HCT116 (cell line): ENCODE data around the gene NEO1. TPM values are rescaled to one million over a fixed set of nuclear protein-coding genes. Genes with fewer than 3 reads are reported as not detected.

ENCODE experiments used
- ATAC-seq: fragments of 200-7000 bp; cut with Tn5 transposase; 2 replicates; pipeline ENCODE4 v1.9.1; 2020; ENCODE audit warnings: mild to moderate bottlenecking, moderate library complexity
- BruUV-seq: library from RNA; stranded (reverse); fragments of 400-500 nt; replicated peaks from 2 replicates; lab custom pipeline; 2021; lab: Mats Ljungman, UMichigan
- CTCF ChIA-PET: fragments of 300-600 bp; sonication (Branson Sonifier 250); formaldehyde crosslinking; loops from one replicate; lab custom pipeline; 2021; ENCODE audit warnings: antibody characterized with exemption; lab: Charles Lee
- POLR2A ChIA-PET: fragments of 300-600, 350-600 bp; sonication (Branson Sonifier 250); formaldehyde crosslinking; loops from one replicate; lab custom pipeline; 2021; ENCODE audit warnings: antibody characterized with exemption; lab: Charles Lee
- RAD21 ChIA-PET, 2 experiments: fragments of 300-600 bp; sonication (Branson Sonifier 250); formaldehyde crosslinking; loops; one replicate each; lab custom pipeline; 2023; ENCODE audit warnings: low total read pairs in 2 of 2; ENCODE audit not compliant: uncharacterized antibody in 2 of 2, unreplicated experiment in 2 of 2, low non-redundant PET in 1 of 2; lab: Charles Lee
- DNase-seq: peaks from one replicate; pipeline ENCODE4 v3.0.0-alpha.2; 2010; ENCODE audit warnings: low read depth, low spot score
- H2AFZ ChIP-seq: fragments of 200-600 bp; shearing (Covaris generic), sonication (generic); 2 replicates; pipeline ENCODE4 v1.6.1; 2017; ENCODE audit warnings: low read depth, mixed run types, mixed read lengths, antibody characterized with exemption, low read length; ENCODE audit not compliant: poor library complexity, severe bottlenecking
- H3K27ac ChIP-seq: 2 replicates; pipeline ENCODE4 v1.5.1; 2012; ENCODE audit warnings: low read depth, low read length
- H3K27me3 ChIP-seq: fragments of 200-600 bp; sonication (generic); 2 replicates; pipeline ENCODE4 v1.6.1; 2016; ENCODE audit warnings: mixed run types, low read length, mixed read lengths; ENCODE audit not compliant: insufficient read depth
- H3K36me3 ChIP-seq, 2 experiments: fragments of 200-500 bp in 1 of 2; fragments of 200-600 bp in 1 of 2; sonication (Bioruptor generic) in 1 of 2; sonication (generic) in 1 of 2; 2 replicates each; pipeline versions ENCODE4 v1.5.1 to v1.6.1; 2014 to 2016; ENCODE audit warnings: low read length in 2 of 2, inconsistent platforms in 1 of 2, mixed read lengths in 1 of 2, mixed run types in 1 of 2; ENCODE audit not compliant: insufficient read depth in 2 of 2, control insufficient read depth in 1 of 2
- H3K4me1 ChIP-seq, 2 experiments: fragments of 200-600 bp in 1 of 2; sonication (generic) in 1 of 2; 2 replicates each; pipeline versions ENCODE4 v1.5.1 to v1.6.1; 2012 to 2017; ENCODE audit warnings: low read length in 2 of 2, inconsistent platforms in 1 of 2, mild to moderate bottlenecking in 1 of 2, mixed read lengths in 1 of 2, mixed run types in 1 of 2, moderate library complexity in 1 of 2; ENCODE audit not compliant: insufficient read depth in 2 of 2, control insufficient read depth in 1 of 2
- H3K4me2 ChIP-seq: fragments of 200-600 bp; sonication (generic); 2 replicates; pipeline ENCODE4 v1.6.1; 2017; ENCODE audit warnings: mixed run types, low read length, mixed read lengths
- H3K4me3 ChIP-seq, 2 experiments: fragments of 200-600 bp in 1 of 2; sonication (generic) in 1 of 2; replicated peaks in 1 of 2; 2 replicates each; pipeline ENCODE4 v1.5.1; 2011 to 2016; ENCODE audit warnings: low read length in 2 of 2, control low read depth in 1 of 2, low read depth in 1 of 2, mild to moderate bottlenecking in 1 of 2, mixed read lengths in 1 of 2, mixed run types in 1 of 2
- H3K79me2 ChIP-seq: fragments of 200-600 bp; sonication (generic); 2 replicates; pipeline ENCODE4 v1.6.1; 2017; ENCODE audit warnings: mild to moderate bottlenecking, mixed run types, low read length, moderate library complexity, mixed read lengths; ENCODE audit not compliant: insufficient read depth
- H3K9ac ChIP-seq: fragments of 200-600 bp; sonication (generic); 2 replicates; pipeline ENCODE4 v1.6.1; 2016; ENCODE audit warnings: low read length, mixed read lengths
- H3K9me2 ChIP-seq: fragments of 200-600 bp; sonication (generic), shearing (Covaris generic); 2 replicates; pipeline ENCODE4 v1.6.1; 2017; ENCODE audit warnings: mixed run types, mild to moderate bottlenecking, moderate library complexity; ENCODE audit not compliant: insufficient read depth
- H3K9me3 ChIP-seq, 2 experiments: fragments of 200-500 bp in 1 of 2; fragments of 200-600 bp in 1 of 2; sonication (Bioruptor generic) in 1 of 2; sonication (generic) in 1 of 2; 2 replicates each; pipeline ENCODE4 v1.6.1; 2014 to 2017; ENCODE audit warnings: low read length in 2 of 2, mixed read lengths in 2 of 2, inconsistent platforms in 1 of 2, low read depth in 1 of 2, mild to moderate bottlenecking in 1 of 2, mixed run types in 1 of 2, moderate library complexity in 1 of 2; ENCODE audit not compliant: control insufficient read depth in 1 of 2, insufficient read depth in 1 of 2
- H4K20me1 ChIP-seq: fragments of 200-600 bp; sonication (generic), shearing (Covaris generic); 2 replicates; pipeline ENCODE4 v1.6.1; 2017; ENCODE audit warnings: mixed run types, mild to moderate bottlenecking, moderate library complexity; ENCODE audit not compliant: insufficient read depth
- CBX3 ChIP-seq: IDR thresholded peaks from 2 replicates; pipeline ENCODE4 v1.6.1; 2012; ENCODE audit warnings: low read depth
- CEBPB ChIP-seq: IDR thresholded peaks from 2 replicates; pipeline ENCODE4 v1.6.1; 2012; ENCODE audit warnings: low read depth
- EGR1 ChIP-seq: IDR thresholded peaks from 2 replicates; pipeline ENCODE4 v1.6.1; 2012; ENCODE audit warnings: low read depth
- EZH2 ChIP-seq: fragments of 200-600 bp; sonication (generic); IDR thresholded peaks from 2 replicates; pipeline ENCODE4 v1.6.1; 2017; ENCODE audit warnings: antibody characterized with exemption, mixed run types
- EZH2phosphoT487 ChIP-seq: fragments of 200-600 bp; IDR thresholded peaks from 2 replicates; pipeline ENCODE4 v1.6.1; 2018; ENCODE audit warnings: antibody characterized with exemption, borderline replicate concordance
- FOSL1 ChIP-seq: IDR thresholded peaks from 2 replicates; pipeline ENCODE4 v1.6.1; 2012; ENCODE audit warnings: low read depth
- JUND ChIP-seq: IDR thresholded peaks from 2 replicates; pipeline ENCODE4 v1.6.1; 2012
- POLR2AphosphoS5 ChIP-seq: IDR thresholded peaks from 2 replicates; pipeline ENCODE4 v1.6.1; 2011; ENCODE audit warnings: mild to moderate bottlenecking, low read depth, low read length, moderate library complexity
- RAD21 ChIP-seq: IDR thresholded peaks from 2 replicates; pipeline ENCODE4 v1.6.1; 2012; ENCODE audit warnings: low read depth, mild to moderate bottlenecking
- SIN3A ChIP-seq: IDR thresholded peaks from 2 replicates; pipeline ENCODE4 v1.6.1; 2012; ENCODE audit warnings: low read depth
- SP1 ChIP-seq: IDR thresholded peaks from 2 replicates; pipeline ENCODE4 v1.6.1; 2012; ENCODE audit warnings: low read depth
- SRF ChIP-seq: IDR thresholded peaks from 2 replicates; pipeline ENCODE4 v1.6.1; 2012; ENCODE audit warnings: low read depth
- TCF7L2 ChIP-seq: IDR thresholded peaks from 2 replicates; pipeline ENCODE4 v1.7.0; 2011; ENCODE audit warnings: borderline replicate concordance, inconsistent platforms; ENCODE audit not compliant: insufficient read depth, insufficient read length; ENCODE audit errors: extremely low read depth
- ZNF274 ChIP-seq: fragments of 200-500 bp; sonication (Bioruptor generic); IDR thresholded peaks from 2 replicates; pipeline ENCODE4 v1.6.1; 2014; ENCODE audit warnings: mild to moderate bottlenecking, low read depth, low read length, inconsistent platforms
- intact Hi-C: fragments of 100-400 bp; cut with micrococcal nuclease; formaldehyde crosslinking; loops from 2 replicates; pipeline ENCODE4 v1.10.0; 2022
- total RNA-seq: library from RNA; stranded (reverse); gene quantifications from one replicate; pipeline ENCODE4 v1.2.1, GENCODE V29; 2021; ENCODE audit not compliant: unreplicated experiment
- TF ChIP-seq, protein P1 (sequence below): IDR thresholded peaks from 2 replicates; pipeline ENCODE4 v1.6.1; 2011; ENCODE audit warnings: mild to moderate bottlenecking, low read length, moderate library complexity; ENCODE audit not compliant: insufficient replicate concordance; ENCODE audit errors: extremely low read depth

NEO1 gene
- total RNA-seq, 1 experiment from 2014 or later: 30.0 TPM

GRCh38 chr15:73291441-73291840 is 239.2 kb downstream of the NEO1 start:
- Histone ChIP-seq H3K27me3 (no peaks in the 10 kb centered on the region), H3K79me2 (no peaks in the 10 kb centered on the region), H3K4me2 (no peak overlapping the region), H3K4me1 (no peaks in the 10 kb centered on the region), H3K27ac (no peak overlapping the region), H3K9me2 (no peaks in the 10 kb centered on the region), H3K4me3 (no peak overlapping the region), H3K9ac (no peak overlapping the region), H2AFZ (no peak overlapping the region), H3K36me3 (peaks cover 0 to 3% of the 10 kb centered on the region in 2 experiments; a peak in 2 of 4 replicates), H3K9me3 (no peaks in the 10 kb centered on the region), H4K20me1 (no peaks in the 10 kb centered on the region)
- intact Hi-C loops: no loop called here
- POLR2A ChIA-PET: no interaction called here
- RAD21 ChIA-PET: no interaction called here
- CTCF ChIA-PET: interaction anchor here (1.2 kb wide), 1 partner anchor 26 kb away, joined by 3 read pairs; no protein-coding TSS in a partner anchor
- no peak for ATAC-seq
- BruUV-seq: no TSS peak
- DNase-seq: no peak
- no peak for TF ChIP-seq POLR2AphosphoS5
- no peak for TF ChIP-seq EGR1
- no peak for TF ChIP-seq ZNF274
- no peak for TF ChIP-seq EZH2
- no peak for TF ChIP-seq JUND
- no peak for TF ChIP-seq RAD21
- no peak for TF ChIP-seq TCF7L2
- no peak for TF ChIP-seq CBX3
- TF ChIP-seq SP1: no peak
- no peak for TF ChIP-seq CEBPB
- TF ChIP-seq, protein P1, sequence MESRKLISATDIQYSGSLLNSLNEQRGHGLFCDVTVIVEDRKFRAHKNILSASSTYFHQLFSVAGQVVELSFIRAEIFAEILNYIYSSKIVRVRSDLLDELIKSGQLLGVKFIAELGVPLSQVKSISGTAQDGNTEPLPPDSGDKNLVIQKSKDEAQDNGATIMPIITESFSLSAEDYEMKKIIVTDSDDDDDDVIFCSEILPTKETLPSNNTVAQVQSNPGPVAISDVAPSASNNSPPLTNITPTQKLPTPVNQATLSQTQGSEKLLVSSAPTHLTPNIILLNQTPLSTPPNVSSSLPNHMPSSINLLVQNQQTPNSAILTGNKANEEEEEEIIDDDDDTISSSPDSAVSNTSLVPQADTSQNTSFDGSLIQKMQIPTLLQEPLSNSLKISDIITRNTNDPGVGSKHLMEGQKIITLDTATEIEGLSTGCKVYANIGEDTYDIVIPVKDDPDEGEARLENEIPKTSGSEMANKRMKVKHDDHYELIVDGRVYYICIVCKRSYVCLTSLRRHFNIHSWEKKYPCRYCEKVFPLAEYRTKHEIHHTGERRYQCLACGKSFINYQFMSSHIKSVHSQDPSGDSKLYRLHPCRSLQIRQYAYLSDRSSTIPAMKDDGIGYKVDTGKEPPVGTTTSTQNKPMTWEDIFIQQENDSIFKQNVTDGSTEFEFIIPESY: no peak
- TF ChIP-seq FOSL1: no peak
- no peak for TF ChIP-seq SRF
- no peak for TF ChIP-seq SIN3A
- no peak for TF ChIP-seq EZH2phosphoT487
